Stimulated activated naive B cell treated with anti-CD40 and anti-IgM and Interleukin-4, amounts not matched to agents 10 μg/mL and 1 μg/mL and 100 μg/mL, for 72 hours (primary cell): ENCODE results near the gene LGI4.
"Not testable (repeated sequence)": the region's sequence is repeated elsewhere in the genome, so short reads cannot be mapped to it uniquely, and the experiment has no call there.

ENCODE experiments used
- ATAC-seq, 2 donors: fragments of 150-1000 bp; cut with Tn5 transposase; replicated peaks; 2 replicates each; pipeline ENCODE4 v1.10.0; 2021; ENCODE audit warnings: moderate library complexity in 1 of 2
- DNase-seq: peaks from one replicate; pipeline ENCODE4 v3.0.0; 2021
- H3K27ac Mint-ChIP-seq: one replicate; pipeline ENCODE4 v1.8.0; 2022; ENCODE audit warnings: mild to moderate bottlenecking, mixed read lengths
- H3K27me3 Mint-ChIP-seq, 2 donors: one replicate each; pipeline ENCODE4 v1.8.0; 2022; ENCODE audit warnings: mixed read lengths in 2 of 2
- H3K36me3 Mint-ChIP-seq, 2 donors: one replicate each; pipeline ENCODE4 v1.8.0; 2022; ENCODE audit warnings: mixed read lengths in 2 of 2, mild to moderate bottlenecking in 1 of 2
- H3K4me1 Mint-ChIP-seq, 2 donors: one replicate each; pipeline ENCODE4 v1.8.0; 2022; ENCODE audit warnings: mixed read lengths in 2 of 2, mild to moderate bottlenecking in 1 of 2
- H3K4me3 Mint-ChIP-seq, 2 donors: one replicate each; pipeline ENCODE4 v1.8.0; 2022; ENCODE audit warnings: mild to moderate bottlenecking in 2 of 2, mixed read lengths in 2 of 2, moderate library complexity in 1 of 2
- H3K9me3 Mint-ChIP-seq, 2 donors: one replicate each; pipeline ENCODE4 v1.8.0; 2022; ENCODE audit warnings: mixed read lengths in 2 of 2, mild to moderate bottlenecking in 1 of 2

LGI4 gene

GRCh38 chr19:35106291-35106583, 28.6 kb downstream of the LGI4 start:
- H3K27me3 Mint-ChIP-seq: peaks cover 5 to 16% of the 10 kb centered on the region in 2 donors
- DNase-seq: no peak
- no peak overlapping the region for H3K4me3 Mint-ChIP-seq
- H3K36me3 Mint-ChIP-seq: peaks cover 0 to 1% of the 10 kb centered on the region in 2 donors
- H3K27ac Mint-ChIP-seq: peak overlapping the region; percentile 61
- H3K9me3 Mint-ChIP-seq: peaks cover 0 to 4% of the 10 kb centered on the region in 2 donors
- ATAC-seq: no peak
- H3K4me1 Mint-ChIP-seq: no peaks in the 10 kb centered on the region

GRCh38 chr19:35105411-35106290, 29.2 kb downstream of the LGI4 start:
- Mint-ChIP-seq H3K27ac (peak overlapping the region; percentile 61), H3K9me3 (peaks cover 0 to 4% of the 10 kb centered on the region in 2 donors), H3K36me3 (peaks cover 0 to 1% of the 10 kb centered on the region in 2 donors), H3K4me3 (no peak overlapping the region), H3K27me3 (peaks cover 5 to 16% of the 10 kb centered on the region in 2 donors), H3K4me1 (no peaks in the 10 kb centered on the region)
- ATAC-seq: peak in 1 of 2 donors; percentile 12
- no peak for DNase-seq

- Mint-ChIP-seq H3K27me3 (peaks cover 5 to 16% of the 10 kb centered on the region in 2 donors), H3K4me1 (no peaks in the 10 kb centered on the region), H3K36me3 (peaks cover 0 to 1% of the 10 kb centered on the region in 2 donors), H3K4me3 (no peak overlapping the region), H3K9me3 (peaks cover 0 to 4% of the 10 kb centered on the region in 2 donors), H3K27ac (no peak overlapping the region)
- DNase-seq (no peak), ATAC-seq (no peak)
Observed at GRCh38 chr19:35105047-35105410, 29.8 kb downstream of the LGI4 start.

GRCh38 chr19:35104361-35104760, 30.5 kb downstream of the LGI4 start:
- H3K27ac Mint-ChIP-seq: no peak overlapping the region
- peaks cover 0 to 4% of the 10 kb centered on the region in 2 donors for H3K9me3 Mint-ChIP-seq
- DNase-seq (no peak), ATAC-seq (no peak)
- no peak overlapping the region for H3K4me3 Mint-ChIP-seq
- peaks cover 5 to 9% of the 10 kb centered on the region in 2 donors for H3K27me3 Mint-ChIP-seq
- H3K36me3 Mint-ChIP-seq: peaks cover 0 to 1% of the 10 kb centered on the region in 2 donors
- H3K4me1 Mint-ChIP-seq: no peaks in the 10 kb centered on the region

- H3K4me3 Mint-ChIP-seq, H3K4me1 Mint-ChIP-seq, H3K27me3 Mint-ChIP-seq, ATAC-seq, H3K27ac Mint-ChIP-seq, DNase-seq, H3K36me3 Mint-ChIP-seq, H3K9me3 Mint-ChIP-seq: not testable (repeated sequence)
Observed at GRCh38 chr19:35103614-35104013, 31.2 kb downstream of the LGI4 start.

GRCh38 chr19:35101949-35102348, 32.9 kb downstream of the LGI4 start:
- not testable (repeated sequence) for ATAC-seq, H3K9me3 Mint-ChIP-seq, H3K4me3 Mint-ChIP-seq, H3K27ac Mint-ChIP-seq, DNase-seq, H3K27me3 Mint-ChIP-seq, H3K36me3 Mint-ChIP-seq, H3K4me1 Mint-ChIP-seq

GRCh38 chr19:35100588-35101533, 34.0 kb downstream of the LGI4 start:
- DNase-seq (no peak), ATAC-seq (no peak)
- Mint-ChIP-seq H3K36me3 (peaks cover 0 to 1% of the 10 kb centered on the region in 2 donors), H3K27me3 (no peaks in the 10 kb centered on the region), H3K9me3 (no peaks in the 10 kb centered on the region), H3K4me1 (no peaks in the 10 kb centered on the region), H3K27ac (no peak overlapping the region), H3K4me3 (no peak overlapping the region)

- Mint-ChIP-seq H3K9me3 (no peaks in the 10 kb centered on the region), H3K4me3 (no peak overlapping the region), H3K27me3 (no peaks in the 10 kb centered on the region), H3K4me1 (no peaks in the 10 kb centered on the region), H3K36me3 (peaks cover 0 to 1% of the 10 kb centered on the region in 2 donors), H3K27ac (no peak overlapping the region)
- ATAC-seq: no peak
- DNase-seq: no peak
Observed at GRCh38 chr19:35099897-35100275, 35.0 kb downstream of the LGI4 start.

- ATAC-seq: no peak
- Mint-ChIP-seq H3K36me3 (peaks cover 0 to 1% of the 10 kb centered on the region in 2 donors), H3K4me3 (no peak overlapping the region), H3K4me1 (no peaks in the 10 kb centered on the region), H3K27ac (no peak overlapping the region), H3K27me3 (no peaks in the 10 kb centered on the region), H3K9me3 (no peaks in the 10 kb centered on the region)
- DNase-seq: no peak
Observed at GRCh38 chr19:35099155-35099896, 35.5 kb downstream of the LGI4 start.

- Mint-ChIP-seq H3K27ac (no peak overlapping the region), H3K9me3 (no peaks in the 10 kb centered on the region), H3K27me3 (no peaks in the 10 kb centered on the region), H3K4me1 (no peaks in the 10 kb centered on the region), H3K36me3 (peaks cover 0 to 1% of the 10 kb centered on the region in 2 donors), H3K4me3 (no peak overlapping the region)
- DNase-seq (no peak), ATAC-seq (no peak)
Observed at GRCh38 chr19:35098413-35099049, 36.3 kb downstream of the LGI4 start.

GRCh38 chr19:35095667-35096368, 39.0 kb downstream of the LGI4 start:
- DNase-seq: no peak
- Mint-ChIP-seq H3K27me3 (no peaks in the 10 kb centered on the region), H3K4me1 (no peaks in the 10 kb centered on the region), H3K9me3 (no peaks in the 10 kb centered on the region), H3K27ac (no peak overlapping the region), H3K36me3 (no peaks in the 10 kb centered on the region), H3K4me3 (no peak overlapping the region)
- ATAC-seq: no peak

- no peak for DNase-seq
Observed at GRCh38 chr19:35094656-35095055, 40.2 kb downstream of the LGI4 start.

GRCh38 chr19:35093941-35094647, 40.8 kb downstream of the LGI4 start:
- Mint-ChIP-seq H3K4me3 (no peak overlapping the region), H3K27me3 (no peaks in the 10 kb centered on the region), H3K36me3 (no peaks in the 10 kb centered on the region), H3K4me1 (peaks cover 5 to 8% of the 10 kb centered on the region in 2 donors), H3K27ac (no peak overlapping the region), H3K9me3 (no peaks in the 10 kb centered on the region)
- DNase-seq (no peak), ATAC-seq (no peak)

More at GRCh38 chr19:35094656-35095055, 40.2 kb downstream of the LGI4 start:
- peaks cover 3 to 6% of the 10 kb centered on the region in 2 donors for H3K4me1 Mint-ChIP-seq
- H3K27ac Mint-ChIP-seq: no peak overlapping the region
- no peaks in the 10 kb centered on the region for H3K27me3 Mint-ChIP-seq
- no peaks in the 10 kb centered on the region for H3K9me3 Mint-ChIP-seq
- no peak for ATAC-seq
- H3K4me3 Mint-ChIP-seq: no peak overlapping the region
- no peaks in the 10 kb centered on the region for H3K36me3 Mint-ChIP-seq
